Measurements from ENCODE around the gene RPH3AL. TPM values are rescaled to one million over a fixed set of nuclear protein-coding genes. Genes with fewer than 3 reads are reported as not detected.

RPH3AL gene
- total and polyA plus RNA-seq, 2 of the 8 experiments (the other 6 are each of a cell fraction or from before 2014, with no cell fraction given) = 5.6 to 5.8 TPM

DNA sequence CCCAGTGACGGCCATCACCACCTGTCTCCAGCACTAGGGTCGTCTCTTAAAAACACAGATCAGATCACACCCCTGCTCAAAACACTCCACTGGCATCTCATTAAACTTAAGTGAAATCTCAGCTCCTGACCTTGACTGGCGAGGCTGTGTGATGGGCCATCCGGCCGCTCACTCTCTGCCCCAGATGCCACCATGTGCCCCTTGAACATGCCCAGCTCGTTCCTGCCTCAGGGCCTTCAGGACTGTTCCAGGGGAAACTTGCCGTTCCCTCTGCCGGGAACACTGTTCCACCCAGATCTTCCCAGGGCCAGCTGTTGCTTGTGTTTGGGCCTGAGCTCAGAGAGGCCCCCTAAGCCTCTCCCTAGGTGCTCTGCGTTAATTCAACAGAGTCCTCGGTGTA lies 39.4 kb downstream of the RPH3AL start (continued):
- TF ChIP-seq, protein P1, sequence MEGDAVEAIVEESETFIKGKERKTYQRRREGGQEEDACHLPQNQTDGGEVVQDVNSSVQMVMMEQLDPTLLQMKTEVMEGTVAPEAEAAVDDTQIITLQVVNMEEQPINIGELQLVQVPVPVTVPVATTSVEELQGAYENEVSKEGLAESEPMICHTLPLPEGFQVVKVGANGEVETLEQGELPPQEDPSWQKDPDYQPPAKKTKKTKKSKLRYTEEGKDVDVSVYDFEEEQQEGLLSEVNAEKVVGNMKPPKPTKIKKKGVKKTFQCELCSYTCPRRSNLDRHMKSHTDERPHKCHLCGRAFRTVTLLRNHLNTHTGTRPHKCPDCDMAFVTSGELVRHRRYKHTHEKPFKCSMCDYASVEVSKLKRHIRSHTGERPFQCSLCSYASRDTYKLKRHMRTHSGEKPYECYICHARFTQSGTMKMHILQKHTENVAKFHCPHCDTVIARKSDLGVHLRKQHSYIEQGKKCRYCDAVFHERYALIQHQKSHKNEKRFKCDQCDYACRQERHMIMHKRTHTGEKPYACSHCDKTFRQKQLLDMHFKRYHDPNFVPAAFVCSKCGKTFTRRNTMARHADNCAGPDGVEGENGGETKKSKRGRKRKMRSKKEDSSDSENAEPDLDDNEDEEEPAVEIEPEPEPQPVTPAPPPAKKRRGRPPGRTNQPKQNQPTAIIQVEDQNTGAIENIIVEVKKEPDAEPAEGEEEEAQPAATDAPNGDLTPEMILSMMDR (IDR thresholded peaks at IDR 0.05; ENCODE audit: control extremely low read depth in 1 of 3, insufficient read depth in 1 of 3, low read depth in 1 of 3, low read length in 3 of 3) = no peak
- TF ChIP-seq CREB1 (IDR thresholded peaks at IDR 0.05) = no peak
- TF ChIP-seq CTBP2 (IDR thresholded peaks at IDR 0.05; ENCODE audit: borderline replicate concordance, insufficient read depth, insufficient read length, low read length) = no peak
- TF ChIP-seq SIN3A (conservative IDR thresholded peaks at IDR 0.05 in 1 of 2, IDR thresholded peaks at IDR 0.05 in 1 of 2; ENCODE audit: low read depth in 1 of 2, low read length in 2 of 2) = no peak
- TF ChIP-seq RFX5 (IDR thresholded peaks at IDR 0.05; ENCODE audit: borderline replicate concordance, low read depth, low read length) = no peak
- no peak for TF ChIP-seq CBX8 (IDR thresholded peaks at IDR 0.05; ENCODE audit: borderline replicate concordance, low read depth, low read length)
- TF ChIP-seq KDM5A (IDR thresholded peaks at IDR 0.05; ENCODE audit: low read length) = no peak

All from H1 (cell line).